GM23248 (cell line): ENCODE measurements around the gene AADACL4.

ENCODE experiments used
- EZH2 ChIP-seq: fragments of 200-600 bp; sonication (generic); IDR thresholded peaks from 2 replicates; pipeline ENCODE4 v1.6.1; 2018; ENCODE audit warnings: antibody characterized with exemption, mild to moderate bottlenecking; ENCODE audit not compliant: insufficient read depth, poor library complexity, severe bottlenecking
- EZH2phosphoT487 ChIP-seq: fragments of 200-600 bp; sonication (generic); IDR thresholded peaks from 2 replicates; pipeline ENCODE4 v1.6.1; 2018; ENCODE audit warnings: antibody characterized with exemption, moderate library complexity, mild to moderate bottlenecking, low read depth; ENCODE audit not compliant: insufficient read depth

DNA sequence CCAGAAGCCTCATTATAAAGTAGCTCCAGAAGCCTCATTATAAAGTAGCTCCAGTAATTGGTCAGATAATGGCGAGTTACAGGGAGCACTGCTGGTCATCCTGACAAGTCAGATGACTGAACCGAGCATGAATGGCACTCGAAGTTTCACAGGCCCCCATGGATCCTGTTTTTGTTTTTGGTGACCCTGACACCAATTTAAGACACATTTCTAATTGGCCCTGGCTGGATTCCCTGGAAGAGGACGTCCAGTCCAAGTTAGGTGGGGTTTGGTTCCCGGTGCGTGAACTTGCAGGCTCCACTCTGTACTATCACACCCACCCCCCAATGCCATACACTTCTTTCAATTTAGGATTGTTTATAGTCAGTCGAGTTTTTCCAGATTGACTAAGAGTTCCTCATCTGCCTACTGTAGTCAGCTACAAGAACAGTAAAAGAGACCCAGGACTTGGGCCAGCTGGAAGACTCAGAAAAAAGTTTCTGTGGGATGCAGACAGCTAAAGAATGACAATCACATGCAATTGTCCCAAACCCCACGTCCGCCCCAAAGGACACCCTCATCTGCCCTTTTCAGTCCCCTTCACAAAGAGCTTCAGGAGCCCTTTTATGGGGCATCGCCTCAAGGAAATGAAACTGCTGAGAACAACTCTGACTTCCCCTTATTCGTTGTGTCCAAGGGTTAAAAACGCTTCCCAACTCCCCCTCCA, 28.6 kb upstream of the AADACL4 start:
- no peak for TF ChIP-seq EZH2
- no peak for TF ChIP-seq EZH2phosphoT487
